SHP77 (cell line): Measurements from ENCODE around the gene CPB2.

ENCODE experiments used
- DNase-seq, 2 experiments: peaks; one replicate each; lab custom pipeline; 2025; lab: John Stamatoyannopoulos, UW

Gene CPB2

DNA sequence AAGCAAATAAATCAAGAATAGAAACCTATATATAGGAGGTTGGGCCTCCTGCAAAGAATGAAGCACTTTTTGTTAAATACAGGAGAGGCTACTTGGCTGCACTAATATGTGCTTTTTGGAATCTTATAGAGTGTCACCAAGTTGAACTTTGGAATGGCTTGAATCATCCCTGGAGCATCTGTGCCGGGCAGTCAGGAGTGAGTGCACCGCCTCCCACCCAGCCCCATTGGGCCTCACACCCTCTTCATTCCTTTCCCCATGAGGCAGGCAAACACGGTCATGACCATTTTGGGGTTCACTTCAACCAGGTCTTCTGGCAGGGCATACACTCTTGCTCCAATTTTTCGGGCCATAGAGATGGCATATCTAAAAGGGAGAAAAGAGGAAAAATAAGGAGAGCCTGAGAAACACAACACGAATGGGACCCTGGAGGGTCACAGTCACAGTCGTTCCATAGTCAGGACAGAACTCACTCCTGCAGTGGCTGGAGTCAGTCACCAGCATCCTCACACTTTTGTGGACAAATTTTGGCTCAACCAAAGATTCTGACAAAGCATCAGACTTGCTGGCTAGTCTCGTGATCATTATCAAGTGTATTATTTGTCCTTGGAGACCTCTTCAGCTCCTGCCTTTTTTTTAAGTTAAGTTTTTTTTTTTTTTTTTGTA lies 22.7 kb upstream of the CPB2 start:
- DNase-seq = no peak

DNA sequence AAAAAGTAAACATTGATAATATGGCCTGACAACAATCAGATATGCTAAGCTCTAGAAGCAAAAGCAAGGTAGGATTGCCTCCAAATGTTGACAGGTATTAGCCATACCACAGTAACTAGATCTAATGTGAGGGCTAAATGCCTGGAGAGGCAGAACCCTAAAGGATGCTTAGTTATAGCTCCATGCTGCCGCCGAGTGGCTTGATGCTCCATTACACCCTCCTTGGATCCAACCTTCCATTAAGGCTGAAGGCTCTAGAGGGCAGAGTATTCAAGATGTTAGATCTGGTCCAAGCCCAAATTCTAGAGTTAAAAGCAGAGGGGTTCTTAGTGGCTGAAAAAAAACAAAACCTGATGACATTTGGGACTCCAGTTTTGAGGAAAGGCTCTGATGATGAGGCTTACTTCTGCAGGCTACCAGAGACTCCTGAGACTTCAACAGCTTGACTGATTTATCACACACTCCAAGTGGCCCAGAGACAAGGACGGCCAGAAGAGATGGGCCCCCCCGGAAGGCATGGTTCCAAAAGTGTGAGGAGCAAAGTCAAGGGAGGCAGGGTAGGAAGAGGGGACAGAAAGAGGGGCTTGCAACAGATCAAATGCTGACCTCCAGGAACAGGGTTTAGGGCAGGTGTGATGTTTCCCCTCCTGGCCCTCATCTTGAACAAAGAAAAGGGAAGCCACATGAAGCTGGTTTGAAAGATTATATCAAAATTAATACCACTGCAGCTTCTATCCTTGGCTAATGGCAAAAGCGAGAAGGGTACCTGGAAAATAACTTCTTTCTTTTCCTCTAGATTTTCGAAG lies 21.9 kb upstream of the CPB2 start:
- DNase-seq = peak; percentile 45 to 52

DNA sequence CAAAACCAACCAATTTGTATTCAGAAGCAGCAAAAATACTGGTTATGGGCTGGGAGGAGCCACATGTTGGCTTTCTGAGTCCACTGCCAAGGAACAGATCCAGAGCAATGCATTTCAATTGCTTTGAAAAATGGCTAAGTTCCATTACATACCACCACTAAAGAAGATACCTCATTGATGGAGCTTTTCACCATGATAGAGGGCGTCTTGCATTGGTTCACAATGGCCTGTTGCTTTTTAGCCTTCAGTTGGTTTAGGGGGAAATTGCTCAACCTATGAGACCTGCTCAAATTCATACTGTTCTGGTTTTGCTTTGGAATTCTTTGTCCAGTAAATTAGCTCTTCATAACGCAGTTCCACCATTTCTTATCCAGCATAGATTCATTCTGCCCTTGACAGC lies 21.2 kb upstream of the CPB2 start:
- DNase-seq = no peak

DNA sequence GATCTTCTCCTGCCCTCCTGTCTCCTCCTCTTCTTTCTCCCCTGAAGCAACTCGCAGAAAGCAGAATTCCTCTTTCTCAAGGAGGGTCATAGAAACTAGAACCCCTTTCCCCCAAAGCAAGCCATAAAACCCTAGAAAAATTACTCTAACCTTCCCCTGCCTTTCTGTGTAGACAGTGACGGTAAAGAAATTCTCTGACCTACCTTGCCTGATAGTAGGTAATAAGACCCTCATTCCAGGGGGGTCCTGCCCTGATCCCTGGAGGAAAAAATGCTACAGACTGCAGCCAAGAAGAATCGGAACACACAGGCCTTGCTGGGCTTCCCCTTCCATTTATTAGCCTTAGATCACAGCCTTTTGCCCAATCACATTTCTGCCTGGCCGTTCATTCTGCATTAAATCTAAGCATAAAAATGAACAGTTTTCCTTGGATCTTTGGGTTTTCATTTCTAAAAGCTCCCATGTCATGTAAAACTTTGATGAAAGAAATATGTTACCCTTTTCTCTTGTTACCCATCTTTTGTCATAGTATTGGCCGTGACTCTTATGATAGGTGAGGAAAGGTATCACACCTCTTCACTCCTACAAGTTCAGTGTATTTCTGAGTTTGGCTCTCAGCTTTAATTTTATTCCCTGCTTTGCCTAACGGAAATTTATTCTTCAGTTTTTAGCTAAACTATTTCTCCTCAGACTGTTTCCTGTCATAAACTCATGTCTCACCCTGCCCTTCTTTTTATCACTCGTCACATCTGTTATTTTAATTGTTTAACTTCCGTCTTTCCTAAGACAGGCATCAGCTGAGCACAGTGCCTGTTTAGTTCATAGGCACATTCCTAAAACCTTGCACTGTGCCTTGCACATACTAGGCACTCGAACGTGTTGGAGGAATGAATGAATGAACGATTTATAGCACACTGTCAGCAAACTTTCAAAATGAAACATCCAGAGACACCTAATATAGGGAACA lies 20.4 kb upstream of the CPB2 start:
- DNase-seq = no peak

DNA sequence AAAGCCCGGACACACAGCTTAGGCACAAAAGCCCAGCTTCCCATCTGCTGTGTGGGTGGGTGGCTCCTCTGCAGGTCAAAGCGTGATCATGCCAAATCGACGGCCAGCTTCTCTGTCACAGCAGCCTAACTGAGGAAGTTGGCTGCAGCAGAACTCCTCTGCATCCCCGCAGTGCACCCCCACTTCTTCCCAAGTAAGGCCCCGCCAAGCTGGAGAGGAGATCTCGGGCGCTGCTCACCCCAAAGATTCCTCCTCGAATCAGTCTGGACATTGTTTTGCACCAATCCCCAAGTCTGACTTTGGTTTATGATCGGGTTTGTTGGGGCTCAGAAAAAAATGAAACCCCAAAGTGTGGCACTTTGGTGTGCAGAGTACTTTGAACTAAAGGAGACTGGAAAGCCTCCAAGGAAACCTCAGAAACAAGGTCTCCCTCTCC lies 19.7 kb upstream of the CPB2 start:
- DNase-seq = no peak

GRCh38 chr13:46122304-46122703 lies 17.5 kb upstream of the CPB2 start:
- DNase-seq = no peak

DNA sequence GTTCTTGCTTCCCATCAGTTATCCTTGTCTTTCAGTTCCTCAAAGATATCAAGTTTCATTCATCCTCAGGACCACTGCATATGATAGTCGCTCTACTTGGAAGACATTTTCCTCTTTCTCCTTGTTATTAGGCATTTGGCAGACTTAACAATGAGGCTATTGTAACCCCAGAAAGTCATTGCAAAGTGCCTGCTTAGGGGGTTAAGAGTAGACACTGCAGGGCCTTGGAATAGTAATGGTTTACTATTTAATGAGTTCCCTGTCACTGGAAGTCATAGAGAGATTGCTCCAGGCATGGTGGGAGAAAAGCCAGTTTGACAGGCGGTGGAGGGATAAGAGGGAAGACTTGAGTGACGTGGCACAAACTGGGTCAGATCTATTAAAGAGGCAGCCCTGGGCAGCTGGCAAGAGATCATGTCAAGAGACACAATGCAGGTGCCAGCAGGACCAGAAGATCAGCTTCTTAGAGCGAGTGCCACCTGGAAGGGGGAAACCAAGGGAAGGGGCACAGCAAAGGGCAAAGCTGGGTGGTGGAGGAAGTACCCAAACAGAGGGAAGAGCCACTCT lies 16.8 kb upstream of the CPB2 start:
- DNase-seq = no peak

- DNase-seq = no peak
These were observed 16.2 kb upstream of the CPB2 start for GRCh38 chr13:46121033-46121432.

GRCh38 chr13:46119883-46120614 lies 15.2 kb upstream of the CPB2 start:
- no peak for DNase-seq

- DNase-seq = no peak
These were observed 12.0 kb upstream of the CPB2 start for GRCh38 chr13:46116653-46117502.

DNA sequence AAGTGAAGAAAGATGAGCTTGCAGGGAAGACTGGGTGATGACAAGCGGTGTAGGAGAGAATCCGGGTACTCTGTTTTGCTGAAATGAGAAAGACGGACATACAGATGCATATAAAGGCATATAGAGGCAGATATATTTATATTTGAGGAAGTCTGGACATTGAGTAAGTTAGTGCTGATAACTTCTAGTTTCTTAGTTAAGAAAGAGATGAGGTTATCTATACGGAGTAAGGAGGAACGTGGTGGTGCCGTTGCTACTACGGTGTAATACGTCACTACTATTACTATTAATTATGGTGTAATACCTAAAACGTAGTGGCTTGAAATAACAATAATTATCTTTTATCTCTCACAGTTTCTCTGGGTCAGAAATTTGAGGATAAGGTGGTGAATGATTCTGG lies 9.8 kb upstream of the CPB2 start:
- DNase-seq = no peak

GRCh38 chr13:46113596-46113995 lies 8.8 kb upstream of the CPB2 start:
- DNase-seq = no peak

DNA sequence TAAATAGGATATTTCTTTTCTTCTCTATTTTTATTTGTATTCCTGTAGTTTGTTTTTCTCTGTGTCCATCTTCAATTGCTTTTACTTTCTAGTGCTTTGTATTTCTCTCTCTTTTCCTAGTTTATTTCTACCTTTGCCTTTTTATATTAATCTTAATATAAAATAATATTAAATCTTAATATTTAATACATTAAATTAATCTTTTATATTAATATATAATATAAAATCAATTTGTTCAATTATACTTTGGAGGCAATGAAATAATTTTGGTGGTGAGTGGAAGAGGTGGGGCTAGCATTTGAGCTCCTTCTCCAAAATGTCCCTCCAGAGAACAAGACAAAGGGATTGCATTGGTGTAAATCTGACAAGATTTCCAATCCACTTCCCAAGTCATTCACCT lies 6.3 kb upstream of the CPB2 start:
- no peak for DNase-seq

DNA sequence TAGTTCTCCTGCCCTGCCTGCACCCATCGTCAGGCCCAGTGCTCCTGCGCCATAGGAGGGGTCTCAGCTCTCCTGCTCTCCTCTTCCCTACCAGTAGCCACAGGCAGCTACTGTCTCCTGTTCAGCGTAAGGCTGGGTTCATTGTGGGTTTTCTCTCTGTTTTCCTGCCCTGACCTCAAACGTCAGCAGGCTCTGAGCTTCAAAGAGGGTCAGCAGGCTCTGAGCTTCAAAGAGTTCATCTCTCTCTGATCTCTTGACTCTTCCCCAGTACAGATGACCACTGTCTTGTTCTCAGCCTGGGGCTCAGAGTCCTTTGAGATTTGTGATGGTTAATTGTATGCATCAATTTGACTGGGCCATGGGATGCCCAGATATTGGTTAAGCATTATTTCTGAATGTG lies 4.6 kb upstream of the CPB2 start:
- DNase-seq = no peak

GRCh38 chr13:46106839-46107371 lies 2.1 kb upstream of the CPB2 start:
- DNase-seq = no peak

DNA sequence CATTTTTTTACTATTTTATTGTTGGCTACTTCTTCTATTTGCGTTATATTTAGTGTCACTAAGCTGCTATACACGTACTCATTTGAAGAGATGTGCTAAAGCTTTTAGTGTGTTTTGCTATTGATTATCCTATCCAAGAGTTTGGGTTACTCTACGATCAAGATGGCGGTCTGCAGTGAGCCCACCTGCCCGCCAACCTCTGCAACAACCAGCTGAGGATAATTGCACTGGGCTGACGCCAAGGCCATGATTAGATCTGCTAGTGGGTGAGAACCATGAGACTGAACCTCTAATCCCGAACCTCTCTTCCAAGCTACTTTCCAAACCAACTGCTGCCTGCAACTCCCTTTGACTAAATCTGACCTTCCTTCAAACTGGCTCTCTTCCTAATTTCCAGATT lies 1.8 kb downstream of the CPB2 start:
- no peak for DNase-seq

- no peak for DNase-seq
These were observed 2.6 kb downstream of the CPB2 start for GRCh38 chr13:46102255-46102605.

DNA sequence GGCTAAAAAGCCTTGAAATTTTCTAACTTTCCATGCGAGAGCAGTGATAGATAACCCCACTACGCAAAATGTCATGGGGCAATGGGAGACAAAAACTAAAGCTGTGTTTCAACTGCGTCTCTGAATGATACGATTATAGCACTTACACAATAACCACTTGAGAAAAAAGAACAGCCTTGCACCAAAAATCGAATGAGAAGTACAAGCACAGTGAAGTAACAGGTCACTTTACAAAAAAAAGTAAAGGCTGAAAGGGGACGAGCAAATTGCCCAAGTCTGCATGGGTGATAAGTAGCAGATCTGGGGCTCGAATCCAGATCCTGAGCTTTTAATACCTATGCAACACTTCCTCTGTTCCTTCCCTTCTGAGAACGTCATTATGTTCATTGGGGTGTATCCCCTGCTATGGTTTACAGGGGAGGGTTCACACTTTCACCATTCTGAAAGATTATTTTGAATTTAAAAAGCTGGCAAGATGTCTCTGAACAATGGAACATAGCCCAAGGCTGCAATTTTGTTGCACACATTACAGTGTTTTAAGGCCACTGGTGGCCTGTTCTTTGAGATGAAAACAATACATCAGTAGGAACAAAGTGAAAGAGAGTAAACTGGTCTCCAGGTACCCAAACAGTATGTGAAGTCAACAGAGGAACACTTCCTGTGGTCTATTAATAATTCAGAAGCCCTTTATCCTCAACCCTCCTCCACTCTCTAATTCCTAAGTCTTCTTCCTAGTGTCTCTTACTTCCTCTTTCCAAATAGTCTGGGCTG lies 3.2 kb downstream of the CPB2 start:
- no peak for DNase-seq

DNA sequence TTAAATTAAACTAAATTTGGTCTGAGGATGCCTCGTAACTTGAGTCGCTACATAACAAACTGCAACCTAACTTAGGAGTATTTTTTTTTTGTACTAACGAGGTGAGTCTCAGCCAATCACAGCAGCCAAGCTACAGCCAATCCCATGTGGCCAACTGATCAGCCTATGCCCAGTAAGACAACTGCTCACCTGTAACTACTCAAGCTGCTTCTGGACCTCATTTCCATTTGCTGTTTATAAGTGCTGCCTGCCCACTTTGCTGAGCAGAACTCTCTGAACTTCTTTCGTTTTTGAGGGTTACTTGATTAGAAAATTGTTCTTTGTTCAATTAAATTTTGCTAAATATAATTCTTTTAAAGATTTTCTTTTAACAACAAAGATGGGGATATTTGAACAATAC lies 3.8 kb downstream of the CPB2 start:
- DNase-seq = no peak
